HepG2 (cell line): ENCODE results near the gene SPIB. TPM values are rescaled to one million over a fixed set of nuclear protein-coding genes. Genes with fewer than 3 reads are reported as not detected.

Experiments used
- ATAC-seq: fragments of 200-7000 bp; cut with Tn5 transposase; 3 replicates; pipeline ENCODE4 v1.9.1; 2020; ENCODE audit warnings: mild to moderate bottlenecking, moderate library complexity
- BruUV-seq: library from RNA; stranded (reverse); fragments of 400-500 nt; replicated peaks from 2 replicates; lab custom pipeline; 2021; lab: Mats Ljungman, UMichigan
- CTCF ChIA-PET: fragments of 300-600 bp; formaldehyde crosslinking; extraction: SDS; loops from one replicate; lab custom pipeline; 2021; ENCODE audit warnings: low total read pairs, inconsistent platforms, low intra/inter-chr PET ratio; lab: Yijun Ruan, JAX
- POLR2A ChIA-PET: fragments of 350-600 bp; sonication (Branson Sonifier 250); formaldehyde crosslinking; loops from one replicate; lab custom pipeline; 2020; ENCODE audit warnings: antibody characterized with exemption, inconsistent platforms; lab: Yijun Ruan, JAX
- DNase-seq: peaks from one replicate; pipeline ENCODE4 v3.0.0-alpha.2; 2015; ENCODE audit warnings: low spot score
- FAIRE-seq: peaks from 3 replicates; lab custom pipeline; 2011; peaks lifted over from hg19 to GRCh38; lab: Jason Lieb, UNC
- H2AFZ ChIP-seq: one replicate; pipeline ENCODE4 v1.6.1; 2011; ENCODE audit warnings: low read length, inconsistent platforms
- H3K27ac ChIP-seq: fragments of 300-600 bp; 3 replicates; pipeline ENCODE4 v1.8.0; 2011; ENCODE audit warnings: mixed run types, mild to moderate bottlenecking, mixed read lengths, low read length, inconsistent platforms; ENCODE audit not compliant: insufficient read depth; ENCODE audit errors: extremely low read length
- H3K27me3 ChIP-seq, 2 experiments: fragments of 200-600 bp in 1 of 2; 2 replicates in 1 of 2; 3 replicates in 1 of 2; pipeline versions ENCODE4 v1.6.0 to v1.8.0; 2011; ENCODE audit warnings: low read length in 2 of 2, mild to moderate bottlenecking in 2 of 2, moderate library complexity in 2 of 2, inconsistent platforms in 1 of 2; ENCODE audit not compliant: insufficient read depth in 2 of 2, control insufficient read depth in 1 of 2
- H3K36me3 ChIP-seq, 2 experiments: fragments of 200-600 bp in 1 of 2; replicated peaks in 1 of 2; 2 replicates in 1 of 2; 3 replicates in 1 of 2; pipeline versions ENCODE4 v1.5.1 to v1.8.0; 2011; ENCODE audit warnings: low read length in 2 of 2, inconsistent platforms in 1 of 2; ENCODE audit not compliant: insufficient read depth in 2 of 2, control insufficient read depth in 1 of 2
- H3K4me1 ChIP-seq: 2 replicates; pipeline ENCODE4 v1.5.1; 2012; ENCODE audit warnings: low read length, inconsistent platforms; ENCODE audit not compliant: insufficient read depth
- H3K4me2 ChIP-seq: 2 replicates; pipeline ENCODE4 v1.6.0; 2011; ENCODE audit warnings: low read depth, low read length, inconsistent platforms
- H3K4me3 ChIP-seq, 3 experiments: fragments of 200-600 bp in 1 of 3; sonication (generic), shearing (Covaris generic) in 1 of 3; replicated peaks in 1 of 3; 2 replicates each; pipeline ENCODE4 v1.5.1; 2011 to 2016; ENCODE audit warnings: low read length in 3 of 3, inconsistent platforms in 2 of 3, low read depth in 2 of 3, mild to moderate bottlenecking in 2 of 3, control low read depth in 1 of 3, mixed read lengths in 1 of 3; ENCODE audit not compliant: insufficient read depth in 1 of 3
- H3K79me2 ChIP-seq: one replicate; pipeline ENCODE4 v1.6.1; 2011; ENCODE audit warnings: low read length, inconsistent platforms; ENCODE audit not compliant: insufficient read depth
- H3K9ac ChIP-seq: 2 replicates; pipeline ENCODE4 v1.6.0; 2011; ENCODE audit warnings: mild to moderate bottlenecking, low read depth, low read length, inconsistent platforms; ENCODE audit not compliant: insufficient read depth
- H3K9me3 ChIP-seq: 2 replicates; pipeline ENCODE4 v1.5.1; 2012; ENCODE audit warnings: mild to moderate bottlenecking, low read length
- H4K20me1 ChIP-seq: 2 replicates; pipeline ENCODE4 v1.6.0; 2011; ENCODE audit warnings: inconsistent platforms, mild to moderate bottlenecking, low read length, moderate library complexity; ENCODE audit not compliant: insufficient read depth
- EEA1 ChIP-seq: sonication (generic); formaldehyde crosslinking; IDR thresholded peaks from 2 replicates; pipeline ENCODE4 v1.5.1; 2020; ENCODE audit warnings: mild to moderate bottlenecking, missing genetic modification reagents, borderline replicate concordance
- KLF11 ChIP-seq: IDR thresholded peaks from 2 replicates; pipeline ENCODE4 v1.6.1; 2016; ENCODE audit warnings: missing compliant biosample characterization
- MLLT10 ChIP-seq: sonication (generic); formaldehyde crosslinking; IDR thresholded peaks from 2 replicates; pipeline ENCODE4 v1.4.0; 2020; ENCODE audit warnings: missing genetic modification reagents
- MYPOP ChIP-seq: sonication (generic); formaldehyde crosslinking; IDR thresholded peaks from 2 replicates; pipeline ENCODE4 v1.8.1; 2023; ENCODE audit warnings: mild to moderate bottlenecking, moderate library complexity, missing genetic modification reagents
- NR2C2 ChIP-seq: sonication (generic); formaldehyde crosslinking; IDR thresholded peaks from 2 replicates; pipeline ENCODE4 v1.4.0; 2020; ENCODE audit warnings: missing genetic modification reagents, mild to moderate bottlenecking, moderate library complexity, borderline replicate concordance
- NR3C1 ChIP-seq: sonication (generic); formaldehyde crosslinking; IDR thresholded peaks from 2 replicates; pipeline ENCODE4 v1.4.0; 2020; ENCODE audit warnings: missing genetic modification reagents
- PREB ChIP-seq: sonication (generic); formaldehyde crosslinking; IDR thresholded peaks from 2 replicates; pipeline ENCODE4 v1.4.0; 2020; ENCODE audit warnings: missing genetic modification reagents
- ZBTB7A ChIP-seq: sonication (generic); formaldehyde crosslinking; IDR thresholded peaks from 2 replicates; pipeline ENCODE4 v1.8.0; 2022; ENCODE audit warnings: mild to moderate bottlenecking, missing genetic modification reagents
- ZNF101 ChIP-seq: sonication (generic); formaldehyde crosslinking; IDR thresholded peaks from 2 replicates; pipeline ENCODE4 v1.4.0; 2020; ENCODE audit warnings: mild to moderate bottlenecking, low read depth, missing genetic modification reagents, borderline replicate concordance
- ZNF20 ChIP-seq: sonication (generic); formaldehyde crosslinking; IDR thresholded peaks from 2 replicates; pipeline ENCODE4 v1.4.0; 2020; ENCODE audit warnings: mild to moderate bottlenecking, moderate library complexity, missing genetic modification reagents
- ZNF230 ChIP-seq: sonication (generic); formaldehyde crosslinking; IDR thresholded peaks from 2 replicates; pipeline ENCODE4 v1.4.0; 2020; ENCODE audit warnings: mild to moderate bottlenecking, missing genetic modification reagents
- ZNF430 ChIP-seq: sonication (generic); formaldehyde crosslinking; IDR thresholded peaks from 2 replicates; pipeline ENCODE4 v1.9.0; 2021; ENCODE audit warnings: mild to moderate bottlenecking, missing genetic modification reagents
- ZNF639 ChIP-seq: conservative IDR thresholded peaks from 2 replicates; pipeline ENCODE4 v1.6.1; 2018; ENCODE audit warnings: missing genetic modification reagents
- ZNF839 ChIP-seq: sonication (generic); formaldehyde crosslinking; IDR thresholded peaks from 2 replicates; pipeline ENCODE4 v1.4.0; 2020; ENCODE audit warnings: missing genetic modification reagents, mild to moderate bottlenecking, borderline replicate concordance
- WGBS: methylation state at CpG from one replicate; pipeline ENCODE4 v1.1.6; 2017; ENCODE audit warnings: low lambda C conversion rate; 5-methylcytosine and 5-hydroxymethylcytosine counted together
- in situ Hi-C: cut with HindIII; loops from 2 replicates; pipeline ENCODE4 v1.10.0; 2017; ENCODE audit warnings: low pct_unique_long_range_greater_than_20kb; ENCODE audit not compliant: extremely low pct_ligation_motif_present
- intact Hi-C: fragments of 100-400 bp; cut with micrococcal nuclease; formaldehyde crosslinking; loops from one replicate; pipeline ENCODE4 v1.10.0; 2022; ENCODE audit not compliant: unreplicated experiment
- polyA plus RNA-seq, 8 experiments: library from polyadenylated mRNA; depleted of rRNA in 3 of 8; stranded (reverse) in 7 of 8; unstranded in 1 of 8; fragments of >200 nt; fragmentation: Illumina TruSeq in 4 of 8; extraction: Trizol in 4 of 8; gene quantifications; 2 replicates each; pipeline versions ENCODE4 v1.2.1 to v1.2.3, GENCODE V29; 2011 to 2016; ENCODE audit warnings: low read depth in 4 of 8, missing spikeins in 1 of 8, mixed read lengths in 1 of 8; ENCODE audit not compliant: insufficient read depth in 1 of 8
- total RNA-seq, 5 experiments: library from RNA; depleted of rRNA; stranded (reverse); fragments of >200 nt; fragmentation: Illumina TruSeq; extraction: Trizol; gene quantifications; 2 replicates each; pipeline ENCODE4 v1.2.3, GENCODE V29; 2016; ENCODE audit warnings: low read depth in 1 of 5

SPIB gene
- total and polyA plus RNA-seq, 2 of the 13 experiments (the other 11 are each of a cell fraction or from before 2014, with no cell fraction given): 0.04 TPM; not detected in 1

GRCh38 chr19:50377517-50377916, 41.2 kb upstream of the SPIB start:
- Histone ChIP-seq H2AFZ (no peak overlapping the region), H3K4me2 (no peak overlapping the region), H3K27me3 (no peaks in the 10 kb centered on the region; a peak in 1 of 5 replicates), H3K4me1 (no peaks in the 10 kb centered on the region), H3K36me3 (peaks cover 18 to 33% of the 10 kb centered on the region in 2 experiments; a peak in 4 of 5 replicates), H3K79me2 (no peaks in the 10 kb centered on the region), H3K9me3 (no peaks in the 10 kb centered on the region), H3K9ac (no peak overlapping the region), H3K27ac (no peak overlapping the region), H3K4me3 (no peak overlapping the region), H4K20me1 (no peaks in the 10 kb centered on the region)
- ChIA-PET POLR2A (interaction anchor here (2.1 kb wide), 1 partner anchor 48 kb away, joined by 10 read pairs; the partner anchor contains the start of gene KCNC3), CTCF (no interaction called here)
- DNase-seq (no peak), FAIRE-seq (no peak), ATAC-seq (no peak)
- intact Hi-C loops (no loop called here), in situ Hi-C loops (loop anchor here (10.0 kb wide), 1 partner anchor 87 kb away; no protein-coding TSS in a partner anchor)
- no TSS peak for BruUV-seq
- 95% methylated on average over 9 of the region's 9 CpGs for WGBS
- TF ChIP-seq ZBTB7A (CRISPR knock-in tag) (no peak), NR2C2 (no peak), ZNF101 (no peak), MYPOP (CRISPR knock-in tag) (no peak), PREB (CRISPR knock-in tag) (no peak), NR3C1 (no peak), ZNF20 (CRISPR knock-in tag) (no peak), KLF11 (CRISPR knock-in tag) (no peak), ZNF839 (CRISPR knock-in tag) (no peak), ZNF230 (CRISPR knock-in tag) (no peak), ZNF639 (CRISPR knock-in tag) (no peak), ZNF430 (no peak), MLLT10 (no peak), EEA1 (no peak)
